ENCODE measurements around the gene SLC24A4.

- no peak for TF ChIP-seq EP300 (conservative IDR thresholded peaks at IDR 0.05; ENCODE audit: poor library complexity, severe bottlenecking)
- TF ChIP-seq, protein P1, sequence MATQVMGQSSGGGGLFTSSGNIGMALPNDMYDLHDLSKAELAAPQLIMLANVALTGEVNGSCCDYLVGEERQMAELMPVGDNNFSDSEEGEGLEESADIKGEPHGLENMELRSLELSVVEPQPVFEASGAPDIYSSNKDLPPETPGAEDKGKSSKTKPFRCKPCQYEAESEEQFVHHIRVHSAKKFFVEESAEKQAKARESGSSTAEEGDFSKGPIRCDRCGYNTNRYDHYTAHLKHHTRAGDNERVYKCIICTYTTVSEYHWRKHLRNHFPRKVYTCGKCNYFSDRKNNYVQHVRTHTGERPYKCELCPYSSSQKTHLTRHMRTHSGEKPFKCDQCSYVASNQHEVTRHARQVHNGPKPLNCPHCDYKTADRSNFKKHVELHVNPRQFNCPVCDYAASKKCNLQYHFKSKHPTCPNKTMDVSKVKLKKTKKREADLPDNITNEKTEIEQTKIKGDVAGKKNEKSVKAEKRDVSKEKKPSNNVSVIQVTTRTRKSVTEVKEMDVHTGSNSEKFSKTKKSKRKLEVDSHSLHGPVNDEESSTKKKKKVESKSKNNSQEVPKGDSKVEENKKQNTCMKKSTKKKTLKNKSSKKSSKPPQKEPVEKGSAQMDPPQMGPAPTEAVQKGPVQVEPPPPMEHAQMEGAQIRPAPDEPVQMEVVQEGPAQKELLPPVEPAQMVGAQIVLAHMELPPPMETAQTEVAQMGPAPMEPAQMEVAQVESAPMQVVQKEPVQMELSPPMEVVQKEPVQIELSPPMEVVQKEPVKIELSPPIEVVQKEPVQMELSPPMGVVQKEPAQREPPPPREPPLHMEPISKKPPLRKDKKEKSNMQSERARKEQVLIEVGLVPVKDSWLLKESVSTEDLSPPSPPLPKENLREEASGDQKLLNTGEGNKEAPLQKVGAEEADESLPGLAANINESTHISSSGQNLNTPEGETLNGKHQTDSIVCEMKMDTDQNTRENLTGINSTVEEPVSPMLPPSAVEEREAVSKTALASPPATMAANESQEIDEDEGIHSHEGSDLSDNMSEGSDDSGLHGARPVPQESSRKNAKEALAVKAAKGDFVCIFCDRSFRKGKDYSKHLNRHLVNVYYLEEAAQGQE (IDR thresholded peaks at IDR 0.05; ENCODE audit: borderline replicate concordance) = no peak
- TF ChIP-seq, protein P2, sequence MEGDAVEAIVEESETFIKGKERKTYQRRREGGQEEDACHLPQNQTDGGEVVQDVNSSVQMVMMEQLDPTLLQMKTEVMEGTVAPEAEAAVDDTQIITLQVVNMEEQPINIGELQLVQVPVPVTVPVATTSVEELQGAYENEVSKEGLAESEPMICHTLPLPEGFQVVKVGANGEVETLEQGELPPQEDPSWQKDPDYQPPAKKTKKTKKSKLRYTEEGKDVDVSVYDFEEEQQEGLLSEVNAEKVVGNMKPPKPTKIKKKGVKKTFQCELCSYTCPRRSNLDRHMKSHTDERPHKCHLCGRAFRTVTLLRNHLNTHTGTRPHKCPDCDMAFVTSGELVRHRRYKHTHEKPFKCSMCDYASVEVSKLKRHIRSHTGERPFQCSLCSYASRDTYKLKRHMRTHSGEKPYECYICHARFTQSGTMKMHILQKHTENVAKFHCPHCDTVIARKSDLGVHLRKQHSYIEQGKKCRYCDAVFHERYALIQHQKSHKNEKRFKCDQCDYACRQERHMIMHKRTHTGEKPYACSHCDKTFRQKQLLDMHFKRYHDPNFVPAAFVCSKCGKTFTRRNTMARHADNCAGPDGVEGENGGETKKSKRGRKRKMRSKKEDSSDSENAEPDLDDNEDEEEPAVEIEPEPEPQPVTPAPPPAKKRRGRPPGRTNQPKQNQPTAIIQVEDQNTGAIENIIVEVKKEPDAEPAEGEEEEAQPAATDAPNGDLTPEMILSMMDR (IDR thresholded peaks at IDR 0.05; ENCODE audit: poor library complexity, severe bottlenecking) = no peak
Observed at GRCh38 chr14:92470811-92471210, 147.8 kb downstream of the SLC24A4 start.

Data from neural cell (in vitro differentiated cells).